HG03460 (cell line): ENCODE results near the gene ACACB.

Source experiments
- ATAC-seq: cut with Tn5 transposase; IDR thresholded peaks from one replicate; pipeline ENCODE4 v1.9.1; 2021; ENCODE audit not compliant: unreplicated experiment

The ACACB gene

DNA sequence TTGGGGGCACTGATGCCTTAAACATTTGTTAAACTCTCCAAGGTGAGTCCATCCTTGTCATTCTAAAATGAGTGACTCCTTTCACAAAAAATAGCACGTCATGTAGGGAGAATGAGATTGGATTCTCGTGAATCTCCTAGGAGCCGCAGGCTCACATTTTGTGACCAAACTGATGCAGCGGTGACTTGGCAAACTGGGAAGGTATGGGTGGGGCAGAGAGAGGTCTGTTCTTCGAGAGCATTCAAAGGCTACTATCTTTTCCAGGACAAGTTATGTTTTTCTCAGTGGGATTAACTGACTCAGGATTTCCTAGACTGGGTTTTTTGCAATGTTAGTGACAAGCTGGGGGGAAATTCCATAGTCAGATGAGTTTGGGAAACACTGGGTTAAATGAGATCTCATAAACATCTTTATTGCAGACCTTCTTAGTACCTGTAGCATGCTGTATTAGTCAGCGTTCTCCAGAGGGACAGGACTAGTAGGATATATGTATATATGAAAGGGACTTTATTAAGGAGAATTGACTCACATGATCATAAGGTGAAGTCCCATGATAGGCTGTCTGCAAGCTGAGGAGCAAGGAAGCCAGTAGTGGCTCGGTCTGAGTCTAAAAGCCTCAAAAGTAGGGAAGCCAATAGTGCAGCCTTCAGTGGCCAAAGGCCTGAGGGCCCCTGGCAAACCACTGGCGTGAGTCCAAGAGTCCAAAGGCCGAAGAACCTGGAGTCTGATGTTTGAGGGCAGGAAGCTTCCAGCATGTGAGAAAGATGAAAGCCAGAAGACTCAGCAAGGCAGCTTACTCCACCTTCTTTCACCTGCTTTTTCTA lies 131.7 kb downstream of the ACACB start:
- no peak for ATAC-seq

DNA sequence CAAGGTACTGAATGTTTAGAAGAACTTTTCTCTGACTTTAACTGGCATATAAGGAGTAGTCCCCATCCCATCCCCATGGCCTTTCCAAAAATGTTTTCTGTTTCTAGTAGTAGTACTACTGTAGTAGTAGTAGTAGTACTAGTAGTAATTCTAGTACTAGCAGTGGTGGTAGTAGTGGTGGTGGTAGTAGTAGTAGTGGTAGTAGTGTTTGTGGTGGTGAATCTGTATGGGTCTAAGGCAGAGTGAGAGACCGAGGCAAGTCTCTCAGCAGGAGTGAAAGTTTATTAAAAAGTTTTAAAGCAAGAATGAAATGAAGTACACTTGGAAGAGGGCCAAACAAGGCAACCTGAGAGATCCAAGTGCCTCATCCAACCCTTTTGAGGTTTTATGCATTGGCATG lies 134.1 kb downstream of the ACACB start:
- ATAC-seq = no peak

DNA sequence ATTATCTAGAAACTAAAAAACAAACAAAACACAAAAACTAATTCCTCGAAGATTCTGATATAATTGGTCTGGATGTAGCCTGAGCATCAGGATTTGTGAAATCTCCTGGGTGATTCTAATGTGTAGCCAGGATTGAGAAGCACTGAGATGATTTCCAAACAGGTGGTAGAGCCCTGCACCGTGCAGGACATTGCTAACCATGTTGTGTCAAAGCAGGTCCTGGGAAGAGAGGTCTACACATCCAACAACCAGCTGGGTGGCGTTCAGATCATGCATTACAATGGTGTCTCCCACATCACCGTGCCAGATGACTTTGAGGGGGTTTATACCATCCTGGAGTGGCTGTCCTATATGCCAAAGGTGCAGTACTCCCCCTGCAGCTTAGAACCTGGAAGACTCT lies 136.4 kb downstream of the ACACB start:
- no peak for ATAC-seq

DNA sequence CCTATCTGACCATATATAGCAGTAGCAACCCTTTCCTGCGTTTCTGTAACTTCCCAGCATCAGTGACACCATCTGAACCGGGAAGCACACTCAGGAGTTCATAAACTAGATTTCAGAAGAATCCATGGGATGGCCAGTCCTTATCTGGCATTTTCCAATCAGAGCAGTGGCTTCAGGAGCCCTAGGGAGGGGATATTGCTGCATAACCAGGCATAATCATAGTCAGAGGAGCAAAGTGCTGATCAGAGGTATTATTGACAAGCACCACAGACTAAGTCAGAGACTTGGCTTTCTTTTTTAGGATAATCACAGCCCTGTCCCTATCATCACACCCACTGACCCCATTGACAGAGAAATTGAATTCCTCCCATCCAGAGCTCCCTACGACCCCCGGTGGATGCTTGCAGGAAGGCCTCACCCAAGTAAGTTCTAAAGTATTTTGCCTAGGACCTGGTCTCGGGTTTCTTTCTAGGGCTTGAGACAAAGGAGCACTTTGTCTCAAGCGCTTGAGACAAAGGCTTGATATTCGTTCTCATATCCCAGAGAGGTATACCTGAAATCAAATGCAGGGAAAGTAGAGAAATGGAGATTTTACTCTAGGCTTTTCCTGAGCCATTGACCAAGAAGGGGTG lies 137.6 kb downstream of the ACACB start:
- no peak for ATAC-seq

DNA sequence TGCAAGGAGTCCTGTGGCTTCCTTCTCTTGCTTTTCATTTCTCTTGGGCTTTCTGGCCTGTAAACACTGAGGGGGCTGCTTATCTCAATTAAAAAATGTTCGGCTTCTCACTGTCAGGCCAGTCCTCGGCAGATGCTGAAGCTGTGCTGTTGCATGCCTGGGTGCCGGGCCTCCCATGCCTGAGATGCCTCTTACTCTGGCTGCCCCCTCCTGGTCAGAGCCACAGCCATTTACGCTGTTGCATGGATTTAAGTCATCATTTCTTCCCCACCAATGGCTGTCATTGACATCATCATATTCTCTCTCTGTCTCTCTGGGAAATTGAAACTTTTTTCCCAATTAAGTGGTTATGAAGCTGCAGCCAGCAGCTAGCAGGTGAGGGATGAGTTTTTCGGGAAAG lies 139.0 kb downstream of the ACACB start:
- no peak for ATAC-seq

DNA sequence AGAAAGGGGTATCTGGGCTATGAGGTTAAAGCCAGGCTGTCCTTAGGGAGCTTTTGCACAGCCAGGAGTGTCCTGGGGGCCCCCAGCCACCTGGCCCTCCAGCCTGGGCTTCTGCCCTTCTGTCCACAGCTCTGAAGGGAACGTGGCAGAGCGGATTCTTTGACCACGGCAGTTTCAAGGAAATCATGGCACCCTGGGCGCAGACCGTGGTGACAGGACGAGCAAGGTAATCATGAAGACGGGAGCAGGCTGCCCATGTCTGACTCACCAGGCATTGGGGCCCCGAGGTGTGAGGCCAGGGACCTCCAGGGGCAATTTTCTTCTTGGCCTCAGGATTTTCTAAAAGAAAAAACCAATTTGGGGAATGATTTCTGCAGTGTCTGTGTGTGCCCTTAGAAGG lies 139.6 kb downstream of the ACACB start:
- no peak for ATAC-seq

DNA sequence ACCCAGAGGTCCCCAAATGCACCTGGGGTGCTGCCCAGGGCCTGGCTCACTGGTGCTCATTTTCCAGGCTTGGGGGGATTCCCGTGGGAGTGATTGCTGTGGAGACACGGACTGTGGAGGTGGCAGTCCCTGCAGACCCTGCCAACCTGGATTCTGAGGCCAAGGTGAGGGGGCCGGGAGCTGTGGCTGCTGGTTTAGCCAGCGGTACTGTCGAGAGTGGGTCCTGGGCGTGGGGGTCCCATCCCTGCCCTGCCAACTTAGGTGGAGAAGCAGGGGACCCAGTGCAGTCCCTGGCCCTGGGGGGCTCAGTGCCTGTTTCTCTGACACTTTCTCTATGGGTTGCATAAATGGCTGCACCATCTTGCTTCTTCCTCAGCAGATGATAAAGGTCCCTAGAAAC lies 141.8 kb downstream of the ACACB start:
- no peak for ATAC-seq

DNA sequence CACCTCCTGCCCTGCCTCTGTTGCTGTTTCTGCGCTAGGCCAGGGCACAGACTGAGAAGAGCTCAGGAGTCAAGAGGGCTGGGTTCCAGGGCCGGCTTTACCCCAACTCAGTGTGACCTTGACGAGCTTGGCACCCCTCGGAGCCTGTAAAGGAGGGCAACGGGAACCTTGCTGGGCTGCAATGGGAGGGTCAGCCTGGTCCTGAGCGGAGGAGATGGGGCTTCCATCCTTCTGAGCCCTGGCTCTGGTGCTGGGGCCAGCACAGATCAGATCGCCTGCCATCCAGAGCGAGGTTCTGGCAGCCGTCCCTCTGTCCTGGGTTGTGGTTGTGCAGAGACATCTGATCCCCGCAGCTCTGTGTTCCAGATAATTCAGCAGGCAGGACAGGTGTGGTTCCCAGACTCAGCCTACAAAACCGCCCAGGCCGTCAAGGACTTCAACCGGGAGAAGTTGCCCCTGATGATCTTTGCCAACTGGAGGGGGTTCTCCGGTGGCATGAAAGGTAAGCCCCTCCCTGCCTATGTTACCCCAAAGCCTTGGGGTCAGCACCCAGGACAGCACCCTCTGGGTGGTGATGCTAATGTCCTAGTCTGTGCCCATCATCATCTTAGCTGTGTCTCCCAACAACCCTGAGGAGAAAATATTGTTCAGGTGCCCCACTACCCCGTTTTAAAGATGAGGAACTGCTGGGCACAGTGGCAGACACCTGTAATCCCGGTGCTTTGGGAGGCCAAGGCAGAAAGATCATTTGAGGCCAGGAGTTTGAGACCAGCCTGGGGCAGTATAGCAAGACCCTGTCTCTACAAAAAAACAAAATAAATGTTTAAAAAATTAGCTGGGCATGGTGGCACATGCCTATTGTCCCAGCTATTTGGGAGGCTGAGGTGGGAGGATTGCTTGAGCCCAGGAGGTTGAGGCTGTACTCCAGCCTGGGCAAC lies 142.5 kb downstream of the ACACB start:
- ATAC-seq = no peak

DNA sequence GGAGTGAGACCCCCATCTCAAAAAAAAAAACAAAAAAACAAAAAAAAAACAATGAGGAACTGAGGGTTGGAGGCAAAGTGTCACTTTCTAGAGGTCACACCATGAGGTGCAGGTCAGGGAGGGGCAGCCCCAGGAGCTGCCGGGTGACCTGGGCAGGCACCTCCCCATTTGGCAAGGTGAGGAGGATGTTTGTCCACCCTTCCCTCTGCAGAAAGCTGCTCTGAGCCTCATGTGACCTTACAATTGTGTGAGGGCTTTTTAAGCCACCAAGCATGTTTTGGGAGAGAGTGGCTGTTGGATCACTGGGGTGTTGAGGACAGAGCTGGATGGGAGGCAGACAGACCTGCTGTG lies 143.1 kb downstream of the ACACB start:
- no peak for ATAC-seq

DNA sequence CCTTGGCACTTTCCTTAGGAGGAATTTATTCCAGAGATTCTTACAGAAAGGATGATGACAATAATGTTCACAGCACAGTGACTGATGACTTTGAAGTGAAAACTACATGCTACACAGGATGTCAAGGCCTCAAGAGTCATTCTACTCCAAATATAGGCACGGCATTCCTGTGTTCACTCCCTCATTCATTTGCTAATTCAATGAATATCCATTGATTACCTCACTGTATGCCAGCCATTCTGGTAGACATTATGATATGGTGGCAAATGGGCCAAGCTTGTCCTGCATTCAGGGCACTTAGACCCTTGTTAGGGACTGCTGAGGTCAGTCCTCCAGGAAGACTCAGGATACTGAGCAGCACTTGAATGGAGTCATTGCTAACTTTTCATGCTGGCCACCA lies 144.7 kb downstream of the ACACB start:
- no peak for ATAC-seq

DNA sequence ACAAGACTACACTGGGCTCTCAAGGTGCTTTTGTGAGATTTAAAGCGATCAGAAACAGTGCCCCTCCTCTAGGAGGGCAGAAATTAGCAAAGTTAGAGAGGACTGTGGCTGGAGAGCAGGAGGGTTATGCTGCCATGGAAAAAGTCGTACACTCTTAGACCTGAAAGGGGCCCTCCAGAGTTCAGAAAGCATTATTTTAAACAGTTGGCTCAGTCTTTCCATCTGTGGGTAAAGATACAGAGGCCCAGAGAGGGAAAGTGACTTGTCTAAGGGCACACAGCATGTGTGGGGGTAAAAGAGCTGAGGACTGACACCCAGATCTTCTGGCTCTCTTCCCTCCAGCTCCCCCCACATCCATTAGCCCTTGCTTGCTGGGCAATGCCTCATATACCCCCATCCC lies 145.6 kb downstream of the ACACB start:
- no peak for ATAC-seq

DNA sequence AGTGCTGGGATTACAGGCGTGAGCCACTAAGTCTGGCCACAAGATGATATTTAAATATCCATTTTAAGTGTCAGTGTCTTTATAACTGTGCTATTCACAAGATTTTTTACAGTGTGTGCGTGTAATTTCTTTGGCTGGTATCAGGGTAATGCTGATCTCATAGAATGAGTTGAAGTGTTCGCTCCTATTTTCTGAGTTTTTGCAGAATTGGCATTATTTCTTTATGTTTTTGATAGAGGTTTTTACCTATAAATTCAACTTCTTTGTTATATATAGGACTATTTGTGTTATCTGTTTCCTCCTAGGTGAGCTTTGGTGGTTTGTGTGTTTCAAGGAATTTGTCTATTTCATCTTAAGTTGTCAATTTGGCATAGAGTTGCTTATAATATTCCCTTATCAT lies 147.1 kb downstream of the ACACB start:
- no peak for ATAC-seq

DNA sequence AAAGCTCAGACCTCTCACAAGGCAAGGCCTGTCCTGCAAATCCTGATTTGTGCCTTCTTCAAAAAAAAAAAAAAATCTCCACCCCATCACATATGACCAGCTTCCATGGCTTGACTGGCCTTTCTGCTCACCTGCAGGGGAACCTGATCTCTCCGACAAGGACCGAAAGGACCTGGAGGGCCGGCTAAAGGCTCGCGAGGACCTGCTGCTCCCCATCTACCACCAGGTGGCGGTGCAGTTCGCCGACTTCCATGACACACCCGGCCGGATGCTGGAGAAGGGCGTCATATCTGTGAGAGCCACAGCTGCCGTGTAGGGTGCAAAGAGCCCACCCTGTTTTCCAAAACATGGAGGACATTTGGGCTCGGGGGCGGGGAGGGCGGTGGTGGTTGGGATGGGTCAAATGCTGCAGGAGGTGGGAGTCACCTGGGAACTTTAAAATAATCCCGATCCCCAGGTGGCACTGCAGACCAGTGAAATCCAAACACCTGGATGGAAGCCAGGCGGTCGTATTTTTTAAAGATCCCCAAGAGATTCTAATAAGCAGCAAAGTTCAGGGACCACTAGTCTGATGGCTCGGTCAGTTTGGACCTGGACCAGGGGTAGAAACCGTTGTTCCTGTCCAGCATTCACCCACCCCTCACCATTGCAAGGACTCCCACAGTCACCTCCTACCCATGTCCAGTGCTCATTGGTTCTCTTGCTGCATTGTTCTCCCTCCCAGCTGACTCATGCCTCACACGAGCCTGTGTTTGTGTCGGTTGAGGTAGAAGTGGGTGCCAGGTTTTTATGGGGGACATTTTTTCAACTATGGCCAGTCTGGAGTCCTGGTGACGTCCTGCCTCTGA lies 147.9 kb downstream of the ACACB start:
- no peak for ATAC-seq

DNA sequence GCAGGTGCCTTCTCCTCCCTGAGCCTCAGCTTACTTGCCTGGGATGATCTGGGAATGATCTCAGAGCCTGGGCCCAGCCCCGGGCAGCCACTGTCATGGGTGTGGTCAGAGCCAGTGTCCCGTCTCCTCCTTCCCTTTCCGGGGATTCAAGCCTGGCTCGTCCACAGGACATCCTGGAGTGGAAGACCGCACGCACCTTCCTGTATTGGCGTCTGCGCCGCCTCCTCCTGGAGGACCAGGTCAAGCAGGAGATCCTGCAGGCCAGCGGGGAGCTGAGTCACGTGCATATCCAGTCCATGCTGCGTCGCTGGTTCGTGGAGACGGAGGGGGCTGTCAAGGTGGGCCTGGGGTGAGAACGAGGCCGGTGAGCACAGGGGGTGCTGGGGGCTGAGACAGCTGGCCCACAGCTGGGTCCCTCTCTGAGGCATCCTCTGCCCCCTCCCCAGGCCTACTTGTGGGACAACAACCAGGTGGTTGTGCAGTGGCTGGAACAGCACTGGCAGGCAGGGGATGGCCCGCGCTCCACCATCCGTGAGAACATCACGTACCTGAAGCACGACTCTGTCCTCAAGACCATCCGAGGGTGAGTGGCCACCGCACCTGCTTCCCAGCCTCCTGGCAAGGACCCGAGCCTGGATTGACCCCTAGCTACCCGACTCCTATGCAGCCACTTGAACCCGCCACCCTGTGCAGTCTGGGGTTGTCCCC lies 148.7 kb downstream of the ACACB start:
- ATAC-seq = no peak

DNA sequence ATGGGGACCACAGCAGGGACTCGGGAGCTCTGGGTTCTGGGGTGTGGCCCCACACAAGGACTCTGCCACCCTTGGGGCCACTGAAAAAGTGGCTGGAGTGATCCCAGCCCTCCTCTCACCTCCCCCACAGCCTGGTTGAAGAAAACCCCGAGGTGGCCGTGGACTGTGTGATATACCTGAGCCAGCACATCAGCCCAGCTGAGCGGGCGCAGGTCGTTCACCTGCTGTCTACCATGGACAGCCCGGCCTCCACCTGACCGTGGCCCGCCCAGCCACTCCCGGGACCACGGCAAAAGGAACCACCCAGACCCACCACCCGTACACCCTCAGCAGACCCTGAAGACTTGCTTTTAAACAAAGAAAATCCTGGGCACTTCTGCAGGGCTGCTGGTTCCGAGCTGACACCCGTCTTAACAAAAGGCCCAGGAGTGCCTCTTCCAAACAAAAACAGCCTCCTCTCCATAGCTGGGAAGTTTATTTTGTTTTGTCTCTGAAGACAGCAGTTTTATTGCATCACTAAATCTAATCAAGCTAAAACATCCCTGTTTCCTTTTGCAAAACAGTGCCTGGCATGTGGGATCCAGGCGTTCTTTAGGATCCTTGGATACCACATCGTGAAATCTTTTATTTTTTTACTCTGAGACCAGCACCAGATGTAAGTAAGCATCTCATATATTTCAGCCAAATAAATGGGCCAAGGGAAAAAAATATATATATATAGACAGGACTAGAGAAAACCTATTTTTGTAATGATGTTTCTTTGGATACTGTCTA lies 149.9 kb downstream of the ACACB start:
- ATAC-seq = no peak

DNA sequence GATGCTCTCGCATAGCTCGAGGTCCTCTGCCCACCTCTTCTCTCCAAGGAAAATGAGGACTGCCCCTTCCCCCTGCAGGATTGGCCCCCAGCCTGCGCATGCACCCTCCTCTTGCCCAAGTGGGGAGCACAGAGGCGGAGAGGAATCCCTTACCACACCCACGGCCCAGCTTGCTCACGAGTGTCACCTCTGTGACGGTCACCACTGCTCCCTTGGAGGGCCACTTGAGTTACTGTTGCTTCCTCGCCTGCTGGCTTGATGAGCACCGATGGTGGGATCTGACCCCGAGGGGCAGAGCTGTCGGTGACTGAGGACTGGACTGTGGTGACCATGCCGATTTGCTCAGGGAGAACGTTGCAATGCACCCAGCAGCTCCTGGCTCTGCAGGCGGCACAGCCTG lies 151.0 kb downstream of the ACACB start:
- ATAC-seq = no peak

DNA sequence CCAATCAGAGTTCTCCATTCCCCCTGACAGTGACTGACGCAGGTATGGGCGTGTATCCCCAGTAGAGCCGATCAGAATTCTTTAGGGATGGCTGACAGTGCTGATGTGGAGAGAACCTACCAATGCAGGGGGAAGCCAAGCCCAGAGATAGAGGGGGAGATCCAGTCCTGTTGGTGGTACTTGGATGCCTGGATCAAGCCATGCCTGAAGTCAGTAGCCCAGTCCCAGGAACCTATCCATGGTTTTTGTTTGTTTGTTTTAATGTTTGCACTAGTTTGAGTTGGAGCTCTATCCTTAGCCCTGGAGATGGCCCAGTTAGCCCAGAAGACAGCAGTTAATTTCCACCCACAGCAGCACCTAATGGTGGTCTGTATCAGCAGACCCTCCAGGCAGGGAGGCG lies 152.5 kb downstream of the ACACB start:
- ATAC-seq = no peak

DNA sequence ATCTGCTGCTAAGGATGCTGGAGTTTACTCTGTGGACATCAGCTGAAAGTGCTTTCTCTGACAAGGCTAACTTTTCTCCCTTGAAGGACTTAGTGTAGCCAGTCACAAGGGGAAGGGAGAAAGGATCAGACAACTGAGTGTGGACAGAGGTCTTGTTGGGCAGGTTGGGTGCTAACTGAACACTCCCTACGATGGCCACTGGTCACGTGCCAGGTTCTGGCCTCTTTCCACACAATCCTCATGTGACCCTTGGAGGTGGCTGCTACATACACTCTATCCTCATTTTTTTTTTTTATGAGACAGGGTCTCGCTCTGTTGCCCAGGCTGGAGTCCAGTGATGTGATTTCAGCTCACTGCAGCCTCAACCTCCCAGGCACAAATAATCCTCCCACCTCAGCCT lies 153.0 kb downstream of the ACACB start:
- ATAC-seq = no peak

DNA sequence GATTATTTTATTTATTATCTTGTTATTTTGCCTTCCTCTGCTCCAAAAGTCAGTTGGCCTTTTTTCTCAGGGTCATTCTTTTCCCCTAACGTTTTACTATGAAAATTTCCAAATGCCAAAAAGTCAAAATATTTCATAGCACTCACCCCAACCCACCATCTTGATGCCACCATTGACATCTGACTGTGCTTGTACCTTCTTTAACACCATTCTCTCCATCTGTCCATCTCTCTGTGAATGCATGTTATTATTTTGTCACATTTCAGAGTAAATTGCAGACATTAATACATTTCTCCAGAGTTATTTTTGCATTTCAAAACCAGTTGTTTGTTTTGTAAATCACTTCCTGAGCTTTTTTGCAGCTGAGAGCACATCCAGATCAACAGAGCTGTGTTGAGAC lies 154.1 kb downstream of the ACACB start:
- no peak for ATAC-seq

DNA sequence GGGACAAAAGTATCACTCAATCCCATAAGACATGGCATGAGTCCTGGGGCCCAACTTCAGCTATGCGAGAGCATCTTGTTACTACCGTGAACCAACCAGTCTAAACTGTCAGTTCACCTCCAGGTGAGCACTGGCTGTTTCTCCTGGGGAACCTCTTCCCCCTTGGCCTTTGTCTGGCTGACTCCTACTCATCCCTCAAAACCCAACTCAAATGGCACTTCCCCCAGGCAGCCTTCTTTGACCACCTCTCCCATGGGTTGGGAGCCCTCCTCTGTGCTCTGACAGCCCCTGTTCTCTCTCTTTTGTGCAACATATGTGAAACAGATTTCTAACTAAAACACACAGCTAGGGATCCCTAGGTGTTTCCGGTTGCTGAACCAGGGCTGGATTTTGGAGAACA lies 155.0 kb downstream of the ACACB start:
- no peak for ATAC-seq
